HEK293 (cell line): Measurements from ENCODE around the gene FBXL4.

Experiments
- BCL6B ChIP-seq: fragments of 450-650 bp; formaldehyde crosslinking; IDR thresholded peaks from 2 replicates; pipeline ENCODE4 v1.5.1; 2017; ENCODE audit warnings: missing biosample characterization, missing genetic modification characterization
- FEZF1 ChIP-seq: fragments of 450-650 bp; formaldehyde crosslinking; IDR thresholded peaks from 2 replicates; pipeline ENCODE4 v1.5.1; 2016; ENCODE audit warnings: missing biosample characterization, missing genetic modification characterization
- GLIS2 ChIP-seq: fragments of 450-650 bp; formaldehyde crosslinking; IDR thresholded peaks from 2 replicates; pipeline ENCODE4 v1.5.1; 2016; ENCODE audit warnings: missing biosample characterization, missing genetic modification characterization
- KLF1 ChIP-seq: fragments of 450-650 bp; formaldehyde crosslinking; IDR thresholded peaks from 2 replicates; pipeline ENCODE4 v1.5.1; 2016; ENCODE audit warnings: missing biosample characterization, missing genetic modification characterization
- KLF16 ChIP-seq: fragments of 450-650 bp; formaldehyde crosslinking; IDR thresholded peaks from 2 replicates; pipeline ENCODE4 v1.5.1; 2017; ENCODE audit warnings: missing biosample characterization, missing genetic modification characterization
- REPIN1 ChIP-seq: fragments of 450-650 bp; formaldehyde crosslinking; IDR thresholded peaks from 2 replicates; pipeline ENCODE4 v1.5.1; 2017; ENCODE audit warnings: missing biosample characterization, missing genetic modification characterization, low read depth
- ZBTB44 ChIP-seq: fragments of 450-650 bp; IDR thresholded peaks from 2 replicates; pipeline ENCODE4 v1.5.1; 2018; ENCODE audit warnings: missing biosample characterization, mild to moderate bottlenecking, missing genetic modification characterization
- ZBTB48 ChIP-seq: fragments of 450-650 bp; formaldehyde crosslinking; IDR thresholded peaks from 2 replicates; pipeline ENCODE4 v1.5.1; 2016; ENCODE audit warnings: missing biosample characterization, missing genetic modification characterization
- ZEB2 ChIP-seq: fragments of 450-650 bp; formaldehyde crosslinking; IDR thresholded peaks from 2 replicates; pipeline ENCODE4 v1.5.1; 2016; ENCODE audit warnings: missing biosample characterization, missing genetic modification characterization
- ZFHX2 ChIP-seq: fragments of 450-650 bp; formaldehyde crosslinking; conservative IDR thresholded peaks from 2 replicates; pipeline ENCODE4 v1.5.1; 2016; ENCODE audit warnings: missing biosample characterization, missing genetic modification characterization
- ZFP41 ChIP-seq: fragments of 450-650 bp; formaldehyde crosslinking; IDR thresholded peaks from 2 replicates; pipeline ENCODE4 v1.5.1; 2016; ENCODE audit warnings: missing biosample characterization, missing genetic modification characterization, borderline replicate concordance
- ZNF2 ChIP-seq: fragments of 450-650 bp; formaldehyde crosslinking; IDR thresholded peaks from 2 replicates; pipeline ENCODE4 v1.5.1; 2016; ENCODE audit warnings: missing biosample characterization, missing genetic modification characterization
- ZNF214 ChIP-seq: fragments of 450-650 bp; formaldehyde crosslinking; IDR thresholded peaks from 2 replicates; pipeline ENCODE4 v1.5.1; 2017; ENCODE audit warnings: missing biosample characterization, mild to moderate bottlenecking, missing genetic modification characterization, borderline replicate concordance
- ZNF26 ChIP-seq: fragments of 450-650 bp; formaldehyde crosslinking; IDR thresholded peaks from 2 replicates; pipeline ENCODE4 v1.5.1; 2016; ENCODE audit warnings: missing biosample characterization, missing genetic modification characterization
- ZNF335 ChIP-seq: fragments of 450-650 bp; formaldehyde crosslinking; conservative IDR thresholded peaks from 2 replicates; pipeline ENCODE4 v1.5.1; 2016; ENCODE audit warnings: missing biosample characterization, missing genetic modification characterization
- ZNF354C ChIP-seq: fragments of 450-650 bp; formaldehyde crosslinking; IDR thresholded peaks from 2 replicates; pipeline ENCODE4 v1.5.1; 2016; ENCODE audit warnings: missing biosample characterization, missing genetic modification characterization, low read depth, borderline replicate concordance
- ZNF366 ChIP-seq: fragments of 450-650 bp; formaldehyde crosslinking; conservative IDR thresholded peaks from 2 replicates; pipeline ENCODE4 v1.5.1; 2016; ENCODE audit warnings: missing biosample characterization, missing genetic modification characterization
- ZNF701 ChIP-seq: fragments of 450-650 bp; formaldehyde crosslinking; IDR thresholded peaks from 2 replicates; pipeline ENCODE4 v1.5.1; 2016; ENCODE audit warnings: missing biosample characterization, missing genetic modification characterization
- ZNF747 ChIP-seq: fragments of 450-650 bp; formaldehyde crosslinking; IDR thresholded peaks from 2 replicates; pipeline ENCODE4 v1.5.1; 2016; ENCODE audit warnings: missing biosample characterization, missing genetic modification characterization
- ZNF791 ChIP-seq: fragments of 450-650 bp; formaldehyde crosslinking; IDR thresholded peaks from 2 replicates; pipeline ENCODE4 v1.5.1; 2016; ENCODE audit warnings: missing biosample characterization, missing genetic modification characterization
- ZSCAN16 ChIP-seq: fragments of 450-650 bp; formaldehyde crosslinking; IDR thresholded peaks from 2 replicates; pipeline ENCODE4 v1.5.1; 2016; ENCODE audit warnings: missing biosample characterization, missing genetic modification characterization
- ZXDB ChIP-seq: fragments of 450-650 bp; formaldehyde crosslinking; IDR thresholded peaks from 2 replicates; pipeline ENCODE4 v1.5.1; 2016; ENCODE audit warnings: missing biosample characterization, missing genetic modification characterization
- TF ChIP-seq, protein P1 (sequence below): fragments of 450-650 bp; formaldehyde crosslinking; IDR thresholded peaks from 2 replicates; pipeline ENCODE4 v1.5.1; 2017; ENCODE audit warnings: missing biosample characterization, missing genetic modification characterization
- TF ChIP-seq, protein P2 (sequence below): fragments of 450-650 bp; formaldehyde crosslinking; IDR thresholded peaks from 2 replicates; pipeline ENCODE4 v1.5.1; 2016; ENCODE audit warnings: missing biosample characterization, missing genetic modification characterization, borderline replicate concordance
- TF ChIP-seq, protein P3 (sequence below): fragments of 450-650 bp; formaldehyde crosslinking; IDR thresholded peaks from 2 replicates; pipeline ENCODE4 v1.5.1; 2016; ENCODE audit warnings: missing biosample characterization, missing genetic modification characterization
- TF ChIP-seq, protein P4 (sequence below): fragments of 450-650 bp; formaldehyde crosslinking; IDR thresholded peaks from 2 replicates; pipeline ENCODE4 v1.5.1; 2016; ENCODE audit warnings: missing biosample characterization, missing genetic modification characterization

FBXL4 gene

DNA sequence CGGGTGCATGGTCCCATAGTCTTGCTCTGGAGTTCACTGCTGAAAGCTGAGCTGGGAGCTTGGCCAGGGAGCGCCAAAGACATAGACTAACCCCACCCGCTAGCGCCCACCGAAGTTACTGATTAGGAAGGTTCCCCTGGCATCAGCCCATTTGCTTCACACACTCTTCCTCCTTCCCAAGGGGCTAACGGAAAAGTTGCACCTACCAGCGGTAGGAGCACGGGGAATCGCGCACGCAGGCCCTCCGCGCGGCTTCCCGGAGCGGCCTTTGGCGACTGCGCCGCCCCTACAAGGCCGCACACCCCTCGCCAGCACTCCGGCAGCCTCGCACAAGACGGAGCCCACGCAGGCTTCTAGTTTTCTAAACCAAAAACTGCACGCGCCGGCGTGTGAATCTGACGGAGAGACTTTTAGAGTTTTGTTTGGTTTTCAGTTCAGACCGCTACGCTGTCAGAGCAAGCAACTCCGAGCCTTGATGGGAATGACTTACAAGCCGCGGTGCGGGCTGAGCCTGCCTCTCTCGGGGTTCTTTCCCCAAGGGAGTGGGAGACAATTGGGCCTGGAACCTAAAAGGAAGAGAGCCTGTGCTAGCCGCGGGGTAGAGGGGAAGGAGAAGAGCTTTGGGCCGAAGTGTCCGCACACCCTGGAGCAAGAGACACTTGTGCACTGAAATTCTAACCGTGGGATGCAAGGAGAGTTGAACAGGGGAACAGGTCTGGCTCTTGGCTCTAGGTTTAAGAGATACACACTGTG lies 114.3 kb downstream of the FBXL4 start (continued):
- no peak for TF ChIP-seq BCL6B (tag by site-specific recombination)
- no peak for TF ChIP-seq ZNF747
- TF ChIP-seq ZBTB44 (tag by site-specific recombination) = no peak
- TF ChIP-seq REPIN1 (tag by site-specific recombination) = no peak
- TF ChIP-seq, protein P1, sequence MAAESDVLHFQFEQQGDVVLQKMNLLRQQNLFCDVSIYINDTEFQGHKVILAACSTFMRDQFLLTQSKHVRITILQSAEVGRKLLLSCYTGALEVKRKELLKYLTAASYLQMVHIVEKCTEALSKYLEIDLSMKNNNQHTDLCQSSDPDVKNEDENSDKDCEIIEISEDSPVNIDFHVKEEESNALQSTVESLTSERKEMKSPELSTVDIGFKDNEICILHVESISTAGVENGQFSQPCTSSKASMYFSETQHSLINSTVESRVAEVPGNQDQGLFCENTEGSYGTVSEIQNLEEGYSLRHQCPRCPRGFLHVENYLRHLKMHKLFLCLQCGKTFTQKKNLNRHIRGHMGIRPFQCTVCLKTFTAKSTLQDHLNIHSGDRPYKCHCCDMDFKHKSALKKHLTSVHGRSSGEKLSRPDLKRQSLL (tag by site-specific recombination) = peak; percentile 43
- peak; percentile 88 for TF ChIP-seq ZNF335 (tag by site-specific recombination)
- no peak for TF ChIP-seq ZNF791 (tag by site-specific recombination)
- TF ChIP-seq ZNF701 (tag by site-specific recombination) = no peak
- TF ChIP-seq, protein P2, sequence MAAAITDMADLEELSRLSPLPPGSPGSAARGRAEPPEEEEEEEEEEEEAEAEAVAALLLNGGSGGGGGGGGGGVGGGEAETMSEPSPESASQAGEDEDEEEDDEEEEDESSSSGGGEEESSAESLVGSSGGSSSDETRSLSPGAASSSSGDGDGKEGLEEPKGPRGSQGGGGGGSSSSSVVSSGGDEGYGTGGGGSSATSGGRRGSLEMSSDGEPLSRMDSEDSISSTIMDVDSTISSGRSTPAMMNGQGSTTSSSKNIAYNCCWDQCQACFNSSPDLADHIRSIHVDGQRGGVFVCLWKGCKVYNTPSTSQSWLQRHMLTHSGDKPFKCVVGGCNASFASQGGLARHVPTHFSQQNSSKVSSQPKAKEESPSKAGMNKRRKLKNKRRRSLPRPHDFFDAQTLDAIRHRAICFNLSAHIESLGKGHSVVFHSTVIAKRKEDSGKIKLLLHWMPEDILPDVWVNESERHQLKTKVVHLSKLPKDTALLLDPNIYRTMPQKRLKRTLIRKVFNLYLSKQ (tag by site-specific recombination) = no peak
- peak; percentile 16 for TF ChIP-seq ZEB2
- peak; percentile 21; the same call in 1 of the 2 replicates for TF ChIP-seq KLF1
- TF ChIP-seq, protein P3, sequence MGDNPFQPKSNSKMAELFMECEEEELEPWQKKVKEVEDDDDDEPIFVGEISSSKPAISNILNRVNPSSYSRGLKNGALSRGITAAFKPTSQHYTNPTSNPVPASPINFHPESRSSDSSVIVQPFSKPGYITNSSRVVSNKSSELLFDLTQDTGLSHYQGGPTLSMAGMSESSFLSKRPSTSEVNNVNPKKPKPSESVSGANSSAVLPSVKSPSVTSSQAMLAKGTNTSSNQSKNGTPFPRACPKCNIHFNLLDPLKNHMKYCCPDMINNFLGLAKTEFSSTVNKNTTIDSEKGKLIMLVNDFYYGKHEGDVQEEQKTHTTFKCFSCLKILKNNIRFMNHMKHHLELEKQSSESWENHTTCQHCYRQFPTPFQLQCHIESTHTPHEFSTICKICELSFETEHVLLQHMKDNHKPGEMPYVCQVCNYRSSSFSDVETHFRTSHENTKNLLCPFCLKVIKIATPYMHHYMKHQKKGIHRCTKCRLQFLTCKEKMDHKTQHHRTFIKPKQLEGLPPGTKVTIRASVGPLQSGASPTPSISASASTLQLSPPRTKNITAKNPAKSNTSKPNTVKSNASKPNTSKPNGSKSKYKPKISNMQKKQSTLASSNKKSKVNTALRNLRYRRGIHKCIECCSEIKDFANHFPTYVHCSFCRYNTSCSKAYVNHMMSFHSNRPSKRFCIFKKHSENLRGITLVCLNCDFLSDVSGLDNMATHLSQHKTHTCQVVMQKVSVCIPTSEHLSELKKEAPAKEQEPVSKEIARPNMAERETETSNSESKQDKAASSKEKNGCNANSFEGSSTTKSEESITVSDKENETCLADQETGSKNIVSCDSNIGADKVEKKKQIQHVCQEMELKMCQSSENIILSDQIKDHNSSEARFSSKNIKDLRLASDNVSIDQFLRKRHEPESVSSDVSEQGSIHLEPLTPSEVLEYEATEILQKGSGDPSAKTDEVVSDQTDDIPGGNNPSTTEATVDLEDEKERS (tag by site-specific recombination) = no peak
- peak; percentile 13; the same call in 1 of the 2 replicates for TF ChIP-seq ZNF2 (tag by site-specific recombination)
- TF ChIP-seq ZNF214 (tag by site-specific recombination) = no peak
- TF ChIP-seq ZNF26 (tag by site-specific recombination) = no peak
- no peak for TF ChIP-seq ZFP41 (tag by site-specific recombination)
- no peak for TF ChIP-seq ZSCAN16
- peak; percentile 60; the same call in 1 of the 2 replicates for TF ChIP-seq GLIS2 (tag by site-specific recombination)
- TF ChIP-seq ZXDB (tag by site-specific recombination) = peak; percentile 44
- no peak for TF ChIP-seq FEZF1 (tag by site-specific recombination)
- TF ChIP-seq ZBTB48 (tag by site-specific recombination) = peak; percentile 95
- TF ChIP-seq, protein P4, sequence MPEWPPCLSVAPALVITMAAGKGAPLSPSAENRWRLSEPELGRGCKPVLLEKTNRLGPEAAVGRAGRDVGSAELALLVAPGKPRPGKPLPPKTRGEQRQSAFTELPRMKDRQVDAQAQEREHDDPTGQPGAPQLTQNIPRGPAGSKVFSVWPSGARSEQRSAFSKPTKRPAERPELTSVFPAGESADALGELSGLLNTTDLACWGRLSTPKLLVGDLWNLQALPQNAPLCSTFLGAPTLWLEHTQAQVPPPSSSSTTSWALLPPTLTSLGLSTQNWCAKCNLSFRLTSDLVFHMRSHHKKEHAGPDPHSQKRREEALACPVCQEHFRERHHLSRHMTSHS (tag by site-specific recombination) = no peak
- no peak for TF ChIP-seq ZNF354C (tag by site-specific recombination)
- TF ChIP-seq ZFHX2 = no peak
- no peak for TF ChIP-seq ZNF366
- 0 out of 2 replicates have a peak, but pooled peaks have one; percentile 46 for TF ChIP-seq KLF16
